Stomach (tissue), 9 donors: ENCODE measurements around the gene ANP32B. TPM values are rescaled to one million over a fixed set of nuclear protein-coding genes. Genes with fewer than 3 reads are reported as not detected.
A peak's percentile ranks its signal among the peaks of the same experiment; 100 is the strongest.

Experiments used
- DNase-seq, 2 donors: peaks; one replicate each; pipeline versions ENCODE4 v3.0.0 to v3.0.0-alpha.2; 2013 to 2019
- H3K27ac ChIP-seq, 5 donors: fragments of 200-600 bp in 4 of 5; sonication (generic) in 4 of 5; one replicate each; pipeline ENCODE4 v1.5.1; 2013 to 2019; ENCODE audit warnings: mild to moderate bottlenecking in 1 of 5, moderate library complexity in 1 of 5
- H3K27me3 ChIP-seq, 3 donors: fragments of 200-600 bp; sonication (generic); one replicate each; pipeline ENCODE4 v1.5.1; 2017 to 2019; ENCODE audit warnings: mixed run types in 1 of 3
- H3K36me3 ChIP-seq, 4 donors: fragments of 200-600 bp; sonication (generic); 1 replicate in 3 of 4; 2 replicates in 1 of 4; pipeline ENCODE4 v1.5.1; 2016 to 2019
- H3K4me1 ChIP-seq, 4 donors: fragments of 200-600 bp; sonication (generic); one replicate each; pipeline ENCODE4 v1.5.1; 2016 to 2019
- H3K4me3 ChIP-seq, 4 donors: fragments of 200-600 bp; sonication (generic) in 3 of 4; one replicate each; pipeline ENCODE4 v1.5.1; 2016 to 2019; ENCODE audit warnings: mild to moderate bottlenecking in 1 of 4
- H3K9me3 ChIP-seq, 4 donors: fragments of 200-600 bp; sonication (generic); one replicate each; pipeline ENCODE4 v1.5.1; 2016 to 2019
- EP300 ChIP-seq: sonication (generic); formaldehyde crosslinking; IDR thresholded peaks from one replicate; pipeline ENCODE4 v1.6.1; 2017; ENCODE audit warnings: antibody characterized with exemption
- POLR2A ChIP-seq, 4 donors: fragments of 450-650 bp; IDR thresholded peaks; one replicate each; pipeline ENCODE4 v1.6.1; 2016; ENCODE audit warnings: antibody characterized with exemption in 4 of 4, control low read depth in 2 of 4, mild to moderate bottlenecking in 1 of 4, moderate library complexity in 1 of 4
- POLR2AphosphoS5 ChIP-seq, 3 donors: sonication (generic); formaldehyde crosslinking; IDR thresholded peaks; one replicate each; pipeline ENCODE4 v1.6.1; 2016; ENCODE audit warnings: antibody characterized with exemption in 3 of 3
- WGBS, 5 donors: extraction: QIAGEN DNeasy Blood & Tissue Kit in 3 of 5; methylation state at CpG; one replicate each; pipeline versions ENCODE4 v1.1.5 to v1.1.7; 2013 to 2018; 5-methylcytosine and 5-hydroxymethylcytosine counted together
- intact Hi-C: fragments of 100-400 bp; cut with DNase I; formaldehyde crosslinking; loops from one replicate; pipeline ENCODE4 v1.15.1; 2023; ENCODE audit warnings: low total_unique reads
- polyA plus RNA-seq, 3 donors: library from polyadenylated mRNA; stranded (reverse); fragments of 200-250 nt; gene quantifications; one replicate each; pipeline ENCODE4 v1.2.3, GENCODE V29; 2013
- total RNA-seq, 5 donors: library from RNA; depleted of rRNA; stranded (reverse); fragments of >200 nt; gene quantifications; one replicate each; pipeline versions ENCODE4 v1.1.0 to v1.2.3, GENCODE V29; 2014 to 2016
- TF ChIP-seq, protein P1 (sequence below), 7 experiments: fragments of 450-650 bp in 4 of 7; fragments of 200-600 bp in 3 of 7; sonication (generic) in 3 of 7; IDR thresholded peaks; one replicate each; pipeline ENCODE4 v1.5.1; 2016 to 2019; ENCODE audit warnings: antibody characterized with exemption in 7 of 7, control low read depth in 2 of 7, mild to moderate bottlenecking in 1 of 7
- donor health status: healthy with polysubstance abuse.
- donor health status: Bipolar disorder and iron deficiency.
- donor health status: healthy.

Gene ANP32B
- total and polyA plus RNA-seq, 8 donors = 8.2 to 267 (median 100) TPM

DNA sequence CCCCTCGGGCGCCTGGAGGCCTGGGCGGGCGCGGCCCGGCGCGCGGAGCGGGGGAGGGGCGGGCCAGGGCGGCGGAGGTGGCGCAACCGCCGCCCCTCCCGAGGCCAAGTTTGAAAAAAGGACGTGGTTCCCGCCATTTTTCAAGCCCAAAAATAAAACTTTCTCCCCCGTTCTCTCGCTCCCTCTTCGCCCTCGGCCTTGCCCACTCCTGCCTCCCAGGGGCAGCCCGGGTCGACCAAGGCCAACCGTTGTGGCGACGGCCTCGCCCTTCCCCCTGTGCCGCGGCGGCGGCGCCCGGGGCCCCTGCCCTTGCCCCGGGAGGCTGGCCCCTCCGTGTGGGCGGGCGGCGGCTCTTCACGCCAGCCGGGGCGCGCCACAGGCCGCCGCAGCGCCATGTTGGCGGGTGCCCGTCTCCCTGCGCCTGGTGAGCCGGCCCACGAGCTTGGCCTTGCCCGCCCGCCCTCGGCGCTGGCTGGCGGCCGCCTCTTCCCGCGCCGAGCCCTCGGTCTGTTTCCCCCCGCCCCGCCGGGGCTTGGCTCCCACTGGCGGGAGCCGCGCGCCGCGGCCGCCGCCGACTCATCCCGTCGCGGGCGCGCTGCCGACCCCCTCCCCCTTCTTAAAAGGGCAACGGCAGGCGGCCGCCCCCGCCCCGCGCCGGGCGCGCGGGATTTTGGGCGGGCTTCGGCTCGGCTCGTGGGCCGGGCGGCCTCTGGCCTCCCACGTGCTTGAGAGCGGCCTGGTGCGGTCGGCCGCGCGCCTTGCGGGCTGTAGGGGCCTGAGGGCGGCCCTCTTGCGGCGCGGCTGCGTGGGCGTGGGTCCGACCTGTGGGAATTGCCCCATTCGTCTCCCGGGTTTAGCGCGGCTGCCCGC lies 1.3 kb downstream of the ANP32B start:
- DNase-seq = peak; percentile 81 to 90
- TF ChIP-seq POLR2AphosphoS5 (IDR thresholded peaks at IDR 0.05) = peak in 2 of 3 donors; percentile 44 to 49
- TF ChIP-seq, protein P1, sequence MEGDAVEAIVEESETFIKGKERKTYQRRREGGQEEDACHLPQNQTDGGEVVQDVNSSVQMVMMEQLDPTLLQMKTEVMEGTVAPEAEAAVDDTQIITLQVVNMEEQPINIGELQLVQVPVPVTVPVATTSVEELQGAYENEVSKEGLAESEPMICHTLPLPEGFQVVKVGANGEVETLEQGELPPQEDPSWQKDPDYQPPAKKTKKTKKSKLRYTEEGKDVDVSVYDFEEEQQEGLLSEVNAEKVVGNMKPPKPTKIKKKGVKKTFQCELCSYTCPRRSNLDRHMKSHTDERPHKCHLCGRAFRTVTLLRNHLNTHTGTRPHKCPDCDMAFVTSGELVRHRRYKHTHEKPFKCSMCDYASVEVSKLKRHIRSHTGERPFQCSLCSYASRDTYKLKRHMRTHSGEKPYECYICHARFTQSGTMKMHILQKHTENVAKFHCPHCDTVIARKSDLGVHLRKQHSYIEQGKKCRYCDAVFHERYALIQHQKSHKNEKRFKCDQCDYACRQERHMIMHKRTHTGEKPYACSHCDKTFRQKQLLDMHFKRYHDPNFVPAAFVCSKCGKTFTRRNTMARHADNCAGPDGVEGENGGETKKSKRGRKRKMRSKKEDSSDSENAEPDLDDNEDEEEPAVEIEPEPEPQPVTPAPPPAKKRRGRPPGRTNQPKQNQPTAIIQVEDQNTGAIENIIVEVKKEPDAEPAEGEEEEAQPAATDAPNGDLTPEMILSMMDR (IDR thresholded peaks at IDR 0.05) = no peak
- no peak for TF ChIP-seq POLR2A (IDR thresholded peaks at IDR 0.05)
- TF ChIP-seq EP300 = no peak
- 0 to 1% (median 1%) methylated on average over 20 to 115 of the region's 116 CpGs for WGBS, 5 donors
- intact Hi-C loops = no loop called here
- H3K9me3 ChIP-seq = no peaks in the 10 kb centered on the region
- H3K36me3 ChIP-seq = no peaks in the 10 kb centered on the region
- peaks cover 27 to 66% (median 57%) of the 10 kb centered on the region in 4 donors for H3K4me1 ChIP-seq
- peak overlapping the region; percentile 96 to 100 (median 99) for H3K27ac ChIP-seq
- H3K27me3 ChIP-seq = no peaks in the 10 kb centered on the region
- peak overlapping the region; percentile 80 to 95 (median 88) for H3K4me3 ChIP-seq

DNA sequence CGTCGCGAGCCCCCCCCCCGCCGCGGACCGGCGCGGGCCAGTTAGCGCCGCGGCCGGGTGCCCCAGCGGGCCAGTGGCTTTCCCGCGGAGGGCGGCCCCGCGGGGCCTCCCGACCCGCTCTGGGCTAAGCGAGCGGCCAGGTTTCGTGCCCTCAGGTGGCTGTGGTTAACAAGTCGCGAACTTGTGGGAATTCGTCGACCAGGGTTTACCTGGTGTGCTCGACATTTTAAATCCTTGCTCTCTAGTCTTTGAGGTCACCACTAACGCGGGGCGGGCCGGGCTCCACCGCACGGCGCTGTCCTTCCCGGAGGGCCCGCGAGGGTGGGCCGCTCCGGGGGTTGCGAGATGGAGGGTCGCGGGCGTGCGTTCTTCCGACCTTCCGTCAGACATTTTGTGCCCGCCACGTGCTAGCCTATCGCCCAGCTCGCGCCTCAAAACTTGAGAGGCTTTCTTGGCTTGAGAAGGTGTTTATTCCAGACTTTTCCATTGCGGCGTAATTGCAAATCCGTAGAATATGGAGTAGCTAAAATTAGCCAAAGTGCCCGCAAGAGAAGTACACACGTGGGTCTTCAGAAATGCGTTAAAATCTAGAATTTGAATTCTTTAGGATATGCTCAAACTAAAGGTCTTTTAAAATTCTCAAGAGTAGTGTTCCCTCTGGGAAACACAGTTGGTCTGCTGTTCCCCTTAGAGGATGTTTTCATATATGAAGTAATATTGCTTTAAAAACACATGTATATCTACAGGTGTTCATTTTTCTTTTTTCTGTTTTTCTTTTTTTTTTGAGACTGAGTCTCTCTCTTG lies 2.1 kb downstream of the ANP32B start:
- TF ChIP-seq POLR2A (IDR thresholded peaks at IDR 0.05) (no peak), POLR2AphosphoS5 (IDR thresholded peaks at IDR 0.05) (peak in 1 of 3 donors; percentile 4)
- Histone ChIP-seq H3K4me3 (peak overlapping the region; percentile 80 to 95 (median 88)), H3K9me3 (no peaks in the 10 kb centered on the region), H3K36me3 (no peaks in the 10 kb centered on the region), H3K27ac (peak overlapping the region; percentile 96 to 100 (median 99)), H3K27me3 (no peaks in the 10 kb centered on the region), H3K4me1 (peaks cover 29 to 75% (median 58%) of the 10 kb centered on the region in 4 donors)
- WGBS, 5 donors = 12 to 18% (median 13%) methylated on average over 19 to 59 of the region's 59 CpGs
- peak; percentile 32 to 70 for DNase-seq
- intact Hi-C loops = no loop called here

DNA sequence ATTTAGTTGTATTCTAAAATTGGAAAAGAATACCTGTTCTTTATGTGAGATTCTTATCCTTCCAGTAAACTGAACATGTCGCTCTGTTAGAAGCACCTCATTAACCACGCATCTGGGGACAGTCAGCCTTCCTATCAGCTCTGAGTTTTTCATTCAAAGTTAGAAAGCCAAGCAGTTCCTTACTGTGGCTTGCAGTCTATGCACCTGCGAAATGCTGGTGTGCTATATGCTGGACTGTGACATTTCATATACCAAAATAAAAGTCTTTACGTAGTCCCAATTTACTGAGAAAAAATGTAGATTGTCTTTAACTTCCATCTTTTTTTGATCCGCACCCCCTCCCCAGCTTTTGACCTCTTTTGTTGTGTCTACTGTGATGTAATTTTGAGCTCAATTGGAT lies 4.3 kb downstream of the ANP32B start:
- H3K4me1 ChIP-seq = peaks cover 33 to 78% (median 65%) of the 10 kb centered on the region in 4 donors
- TF ChIP-seq POLR2A (IDR thresholded peaks at IDR 0.05) (no peak), POLR2AphosphoS5 (IDR thresholded peaks at IDR 0.05) (no peak), EP300 (no peak)
- TF ChIP-seq, protein P1 (IDR thresholded peaks at IDR 0.05) = no peak
- H3K9me3 ChIP-seq = no peaks in the 10 kb centered on the region
- no peaks in the 10 kb centered on the region for H3K27me3 ChIP-seq
- no peak overlapping the region for H3K4me3 ChIP-seq
- WGBS, 5 donors = 76 to 87% (median 82%) methylated on average over 5 of the region's 5 CpGs
- intact Hi-C loops = no loop called here
- no peak overlapping the region for H3K27ac ChIP-seq
- no peaks in the 10 kb centered on the region for H3K36me3 ChIP-seq
- DNase-seq = no peak

DNA sequence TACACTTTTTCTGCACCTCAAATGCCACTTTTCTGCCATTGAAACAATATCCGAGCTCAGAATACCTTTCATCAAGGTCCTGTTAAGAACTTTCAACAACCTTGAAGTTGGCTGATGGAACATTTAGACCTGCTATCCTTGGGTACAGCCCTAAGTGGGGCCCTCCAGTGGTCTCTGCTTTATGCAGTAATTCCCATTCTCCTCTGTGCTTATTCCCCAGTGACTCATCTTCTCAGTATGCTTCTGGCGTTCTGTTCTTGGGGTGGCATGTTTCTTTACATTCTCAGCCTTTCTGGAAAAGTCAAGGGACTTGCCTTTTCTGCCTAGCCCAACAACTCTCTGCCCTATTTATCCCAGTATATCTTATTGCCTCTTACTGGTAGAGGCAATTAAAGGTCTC lies 7.1 kb downstream of the ANP32B start:
- H3K36me3 ChIP-seq = peaks cover 4 to 9% (median 8%) of the 10 kb centered on the region in 4 donors
- DNase-seq = no peak
- H3K9me3 ChIP-seq = no peaks in the 10 kb centered on the region
- TF ChIP-seq POLR2A (IDR thresholded peaks at IDR 0.05) (no peak), POLR2AphosphoS5 (IDR thresholded peaks at IDR 0.05) (no peak), EP300 (no peak)
- TF ChIP-seq, protein P1 (IDR thresholded peaks at IDR 0.05) = no peak
- intact Hi-C loops = no loop called here
- peak overlapping the region in 2 of 5 donors; percentile 8 to 23 for H3K27ac ChIP-seq
- peaks cover 28 to 95% (median 78%) of the 10 kb centered on the region in 4 donors for H3K4me1 ChIP-seq
- H3K27me3 ChIP-seq = no peaks in the 10 kb centered on the region
- H3K4me3 ChIP-seq = no peak overlapping the region
- WGBS, 5 donors = 29 to 50% (median 44%) methylated on average over 2 of the region's 2 CpGs
